MM.1S (cell line): ENCODE data around the gene FBP2.

ENCODE experiments used
- EZH2 ChIP-seq: fragments of 300-600 bp; sonication (generic); optimal IDR thresholded peaks from 2 replicates; pipeline ENCODE3; 2017; ENCODE audit warnings: low read depth, mild to moderate bottlenecking, antibody characterized with exemption, low read length, mixed read lengths
- TF ChIP-seq, protein P1 (sequence below): fragments of 300-600 bp; sonication (generic); IDR thresholded peaks from 2 replicates; pipeline ENCODE4 v1.5.1; 2016; ENCODE audit warnings: antibody characterized with exemption, low read length, mixed read lengths

DNA sequence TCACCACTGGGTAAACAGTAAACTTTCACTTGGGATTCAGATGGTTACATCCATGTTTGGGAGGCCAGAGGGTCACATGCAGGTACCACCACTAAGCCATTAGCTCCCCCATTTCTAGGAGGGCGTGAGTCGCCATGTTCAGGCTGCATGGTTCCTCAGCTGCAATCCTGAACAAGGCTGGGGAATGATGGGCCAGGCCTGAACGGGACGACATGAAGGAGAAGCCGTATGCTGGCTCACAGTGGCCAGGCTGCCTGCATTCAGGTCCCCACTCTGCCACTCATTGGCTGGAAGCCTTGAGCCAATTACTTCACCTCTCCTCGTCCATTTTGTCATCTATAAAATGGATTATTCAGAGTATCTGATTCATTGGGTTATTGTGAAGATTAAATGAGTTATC lies 9.0 kb upstream of the FBP2 start:
- TF ChIP-seq, protein P1, sequence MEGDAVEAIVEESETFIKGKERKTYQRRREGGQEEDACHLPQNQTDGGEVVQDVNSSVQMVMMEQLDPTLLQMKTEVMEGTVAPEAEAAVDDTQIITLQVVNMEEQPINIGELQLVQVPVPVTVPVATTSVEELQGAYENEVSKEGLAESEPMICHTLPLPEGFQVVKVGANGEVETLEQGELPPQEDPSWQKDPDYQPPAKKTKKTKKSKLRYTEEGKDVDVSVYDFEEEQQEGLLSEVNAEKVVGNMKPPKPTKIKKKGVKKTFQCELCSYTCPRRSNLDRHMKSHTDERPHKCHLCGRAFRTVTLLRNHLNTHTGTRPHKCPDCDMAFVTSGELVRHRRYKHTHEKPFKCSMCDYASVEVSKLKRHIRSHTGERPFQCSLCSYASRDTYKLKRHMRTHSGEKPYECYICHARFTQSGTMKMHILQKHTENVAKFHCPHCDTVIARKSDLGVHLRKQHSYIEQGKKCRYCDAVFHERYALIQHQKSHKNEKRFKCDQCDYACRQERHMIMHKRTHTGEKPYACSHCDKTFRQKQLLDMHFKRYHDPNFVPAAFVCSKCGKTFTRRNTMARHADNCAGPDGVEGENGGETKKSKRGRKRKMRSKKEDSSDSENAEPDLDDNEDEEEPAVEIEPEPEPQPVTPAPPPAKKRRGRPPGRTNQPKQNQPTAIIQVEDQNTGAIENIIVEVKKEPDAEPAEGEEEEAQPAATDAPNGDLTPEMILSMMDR, result no peak
- TF ChIP-seq EZH2, result no peak
